ENCODE results near the gene RNF208.
"Not testable (repeated sequence)": the region's sequence is repeated elsewhere in the genome, so short reads cannot be mapped to it uniquely, and the experiment has no call there.

RNF208 gene

DNA sequence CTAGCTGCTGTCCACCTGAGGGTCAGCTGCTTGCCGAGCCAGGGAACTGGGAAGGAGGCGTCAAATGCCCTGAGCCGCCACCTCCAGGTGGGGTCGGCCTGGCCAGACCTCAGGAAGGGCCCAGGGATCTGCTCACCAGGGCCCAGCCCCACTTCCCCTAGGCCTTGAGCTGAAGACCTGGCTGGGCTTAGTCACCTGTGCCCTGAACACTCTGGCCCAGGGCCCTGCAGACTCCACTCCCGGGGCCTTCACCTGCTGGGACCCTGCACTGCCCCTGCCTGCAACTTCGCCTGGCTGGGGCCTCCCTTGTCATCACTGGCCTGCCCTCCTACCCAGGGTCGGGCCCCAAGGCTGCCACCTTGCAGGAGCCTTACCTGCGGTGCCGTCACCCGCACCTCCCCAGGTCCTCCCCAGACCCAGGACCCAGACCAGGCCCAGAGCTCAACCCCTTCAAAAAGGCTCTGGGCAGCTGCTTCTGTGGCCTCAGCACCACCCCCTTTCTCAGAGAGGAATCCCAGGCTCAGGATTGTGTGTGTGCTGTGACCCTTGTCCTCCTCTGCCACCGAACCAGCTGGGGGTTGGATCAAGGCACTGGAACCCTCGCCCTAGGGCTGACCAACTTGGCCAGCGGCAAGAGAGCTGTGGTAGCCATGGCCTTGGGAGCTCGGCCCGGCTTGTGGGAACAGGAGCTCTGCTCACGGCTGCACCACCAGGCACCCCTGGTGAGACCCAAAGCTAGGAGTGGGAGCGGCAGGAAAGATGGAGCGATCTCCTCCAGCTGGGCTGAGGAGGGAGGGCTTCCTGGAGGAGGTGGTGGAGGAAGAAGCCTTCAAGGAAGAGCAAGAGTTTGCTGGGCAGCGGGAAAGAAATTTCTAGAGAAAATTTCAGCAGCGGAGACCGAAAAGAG is 31.9 kb upstream of the RNF208 start:
- DNase-seq (ENCODE audit: low spot score): no peak

DNA sequence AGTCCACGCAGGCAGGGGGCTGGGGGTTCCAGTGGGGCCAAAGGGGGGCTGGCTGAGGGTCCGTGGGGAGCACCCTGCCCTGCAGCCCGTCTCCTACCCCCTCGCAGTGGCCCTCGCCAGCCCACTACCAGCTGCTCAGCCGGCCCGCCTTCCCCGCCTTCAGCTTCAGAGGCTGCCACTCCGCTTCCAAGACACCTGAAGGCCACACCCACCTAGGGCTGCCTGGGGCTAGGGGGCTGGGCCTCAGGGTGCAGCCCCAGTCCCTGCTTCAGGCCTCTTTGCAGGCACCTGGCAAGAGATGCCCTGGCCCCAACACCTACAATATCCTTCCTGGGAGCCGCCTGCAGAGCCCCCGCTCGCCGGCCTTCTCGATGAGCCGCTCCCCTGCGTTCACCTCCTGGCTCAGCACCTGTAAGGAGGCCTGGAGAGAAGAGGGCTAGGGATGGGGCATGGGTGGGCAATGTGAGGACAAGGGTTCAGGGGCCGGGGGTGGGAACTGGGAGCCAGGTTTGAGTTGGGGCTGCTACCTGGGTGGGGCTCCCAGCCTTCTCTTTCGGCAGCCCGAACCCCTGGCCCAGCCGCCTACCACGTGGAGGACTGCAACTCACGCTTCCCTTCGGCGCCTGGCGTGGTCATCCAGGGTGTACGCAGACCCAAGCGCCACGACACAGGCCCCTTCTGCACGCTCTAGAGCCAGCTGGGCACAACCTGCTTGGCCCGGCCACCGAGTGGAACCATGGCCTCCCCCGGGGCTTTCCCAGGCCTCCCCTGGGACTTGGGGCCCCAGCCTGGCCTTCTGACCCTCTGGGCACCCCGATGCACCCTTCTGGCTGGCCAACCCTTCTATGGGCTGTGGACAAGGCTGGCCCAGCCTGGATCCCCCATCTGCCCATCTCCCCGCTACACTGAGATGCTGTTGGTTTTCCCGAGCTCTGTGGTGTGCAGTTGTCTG is 30.8 kb upstream of the RNF208 start:
- no peak for DNase-seq (ENCODE audit: low spot score)

DNA sequence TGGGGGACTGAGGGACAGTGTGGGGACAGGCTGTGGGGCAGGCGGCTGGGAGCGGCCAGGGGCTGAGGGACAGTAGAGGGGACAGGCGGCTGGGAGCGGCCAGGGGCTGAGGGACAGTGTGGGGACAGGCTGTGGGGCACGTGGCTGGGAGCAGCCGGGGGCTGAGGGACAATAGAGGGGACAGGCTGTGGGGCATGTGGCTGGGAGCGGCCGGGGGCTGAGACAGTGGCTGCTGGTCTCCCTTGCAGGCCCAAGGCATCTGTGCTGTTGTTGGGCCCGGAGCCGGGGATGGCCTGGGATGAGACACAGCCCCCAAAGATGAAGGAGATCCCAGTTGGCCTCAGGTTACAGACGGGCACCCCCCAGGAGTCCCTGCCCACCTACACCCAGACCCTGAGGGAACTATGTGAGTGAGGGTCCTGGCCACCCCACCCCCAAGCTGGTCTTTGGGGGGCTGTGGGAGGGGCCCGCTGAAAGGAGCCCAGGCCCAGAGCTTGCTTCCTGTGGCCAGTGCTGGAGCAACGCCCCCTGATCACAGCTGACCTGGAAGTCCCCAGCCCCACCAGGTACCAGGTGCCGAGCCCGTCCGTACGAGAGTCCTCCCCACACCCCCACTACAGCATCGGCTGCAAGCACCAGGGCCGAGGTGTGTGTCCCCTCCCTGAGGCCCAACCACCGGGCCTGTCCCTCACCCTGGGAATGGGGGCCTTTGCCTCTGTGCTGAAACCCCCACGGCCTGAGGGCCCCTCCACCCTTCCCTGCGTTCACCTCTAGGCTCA is 29.6 kb upstream of the RNF208 start:
- no peak for DNase-seq (ENCODE audit: low spot score)

DNA sequence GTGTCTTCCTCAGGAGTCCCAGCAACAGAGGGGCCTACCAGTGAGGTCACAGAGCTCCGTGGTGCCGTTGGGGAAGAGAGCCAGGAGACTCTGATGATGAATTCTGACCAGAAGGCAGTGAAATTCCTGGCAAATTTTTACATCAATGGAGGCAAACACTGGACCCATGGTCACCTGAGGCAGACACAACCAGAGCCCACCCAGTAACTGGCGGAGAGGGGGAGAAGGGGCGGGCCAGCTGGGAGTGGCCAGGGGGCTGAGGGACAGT is 29.1 kb upstream of the RNF208 start, which contains the start of gene STPG3:
Gene STPG3 (plus strand): TSS at position 93 of the 268 bp plus-strand sequence. CDS start 1 bp downstream, at position 94.
- DNase-seq (ENCODE audit: low spot score): no peak

DNA sequence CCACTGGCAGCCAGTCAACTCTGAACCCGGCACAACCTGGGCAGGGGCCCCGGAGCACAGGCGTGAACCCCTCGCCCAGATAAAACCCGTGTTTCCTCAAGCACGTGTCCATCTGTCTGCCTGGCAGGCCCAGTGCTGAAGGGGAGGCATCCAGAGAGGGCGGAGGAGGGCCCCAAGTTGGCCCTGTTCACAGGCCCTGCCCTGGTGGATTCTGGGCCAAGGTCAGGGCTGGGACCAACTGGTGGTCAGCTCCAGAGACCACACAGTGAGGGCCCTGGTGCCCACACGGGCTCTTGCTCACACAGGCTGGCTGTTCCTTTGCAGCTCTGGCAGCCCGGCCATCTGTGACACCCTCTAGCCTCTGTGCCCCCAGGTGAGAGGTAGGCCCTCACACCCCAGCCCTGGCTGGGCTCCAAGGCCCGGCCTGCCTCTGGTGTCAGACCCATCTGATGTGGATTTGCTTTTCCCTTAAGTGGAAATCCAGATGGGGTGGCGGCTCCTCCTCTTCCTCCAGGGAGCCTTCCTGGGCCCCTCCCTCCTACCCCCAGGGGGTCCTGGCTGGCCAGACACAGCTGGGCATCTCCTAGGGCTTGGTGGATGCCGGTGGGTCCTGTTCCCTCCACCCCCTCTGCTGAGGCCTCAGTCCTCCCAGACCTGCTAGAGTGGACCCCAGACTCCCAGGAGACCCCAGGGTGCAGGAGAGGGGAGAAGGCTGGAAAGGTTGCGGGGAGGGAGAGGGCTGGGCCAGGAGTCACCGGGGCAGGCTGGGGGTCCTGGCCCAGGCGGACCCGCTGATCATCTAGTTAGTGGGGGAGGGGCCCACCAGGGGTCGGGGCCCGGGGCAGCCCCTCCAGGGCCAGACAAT is 28.5 kb upstream of the RNF208 start:
- no peak for DNase-seq (ENCODE audit: low spot score)

DNA sequence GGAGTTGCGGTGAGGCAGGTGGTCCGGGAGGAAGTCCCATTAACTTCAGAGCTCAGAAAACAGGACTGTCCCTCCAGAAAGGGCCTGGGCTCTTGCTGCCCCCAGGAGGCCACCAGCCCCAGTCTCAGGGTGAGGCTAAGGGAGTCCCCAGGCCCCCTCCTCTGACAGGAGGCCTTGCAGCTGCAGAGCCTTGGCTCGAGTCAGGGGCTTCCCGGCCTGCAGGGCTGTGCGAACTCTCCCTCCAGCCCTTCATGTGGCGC is 25.8 kb upstream of the RNF208 start:
- DNase-seq (ENCODE audit: low spot score): no peak

DNA sequence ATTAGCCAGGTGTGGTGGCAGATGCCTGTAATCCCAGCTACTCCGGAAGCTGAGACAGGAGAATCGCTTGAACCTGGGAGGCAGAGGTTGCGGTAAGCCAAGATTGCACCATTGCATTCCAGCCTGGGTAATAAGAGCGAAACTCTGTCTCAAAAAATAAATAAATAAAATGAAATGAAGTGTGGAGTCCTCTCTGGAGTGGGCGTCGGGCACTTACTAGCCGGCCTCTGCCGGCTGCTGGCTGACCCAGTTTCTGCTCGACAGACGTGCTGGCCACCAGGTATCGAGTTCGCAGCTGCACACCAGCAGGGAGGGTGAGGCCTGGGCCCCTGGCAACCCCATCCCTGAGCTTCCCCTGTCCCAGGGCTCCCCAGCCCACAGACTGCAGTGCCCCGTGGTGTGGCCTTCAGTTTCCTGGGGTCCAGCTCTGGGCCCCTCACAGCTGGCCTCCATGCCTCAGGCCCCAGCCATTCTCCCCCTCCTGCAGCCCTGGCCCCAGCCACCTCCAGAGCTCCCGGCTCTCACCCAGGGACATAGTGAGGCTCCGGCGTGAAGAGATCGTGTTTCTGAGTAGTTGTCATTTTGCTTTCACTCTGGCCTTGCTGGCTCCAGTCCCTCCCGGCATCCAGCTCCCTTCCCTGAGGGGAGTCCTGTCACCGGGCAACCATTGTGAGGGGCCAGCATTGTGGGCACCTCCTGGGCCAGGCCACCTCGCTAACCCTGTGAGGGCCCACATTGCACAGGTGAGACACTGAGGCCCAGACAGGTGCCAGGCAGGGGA is 25.3 kb upstream of the RNF208 start:
- no peak for DNase-seq (ENCODE audit: low spot score)

DNA sequence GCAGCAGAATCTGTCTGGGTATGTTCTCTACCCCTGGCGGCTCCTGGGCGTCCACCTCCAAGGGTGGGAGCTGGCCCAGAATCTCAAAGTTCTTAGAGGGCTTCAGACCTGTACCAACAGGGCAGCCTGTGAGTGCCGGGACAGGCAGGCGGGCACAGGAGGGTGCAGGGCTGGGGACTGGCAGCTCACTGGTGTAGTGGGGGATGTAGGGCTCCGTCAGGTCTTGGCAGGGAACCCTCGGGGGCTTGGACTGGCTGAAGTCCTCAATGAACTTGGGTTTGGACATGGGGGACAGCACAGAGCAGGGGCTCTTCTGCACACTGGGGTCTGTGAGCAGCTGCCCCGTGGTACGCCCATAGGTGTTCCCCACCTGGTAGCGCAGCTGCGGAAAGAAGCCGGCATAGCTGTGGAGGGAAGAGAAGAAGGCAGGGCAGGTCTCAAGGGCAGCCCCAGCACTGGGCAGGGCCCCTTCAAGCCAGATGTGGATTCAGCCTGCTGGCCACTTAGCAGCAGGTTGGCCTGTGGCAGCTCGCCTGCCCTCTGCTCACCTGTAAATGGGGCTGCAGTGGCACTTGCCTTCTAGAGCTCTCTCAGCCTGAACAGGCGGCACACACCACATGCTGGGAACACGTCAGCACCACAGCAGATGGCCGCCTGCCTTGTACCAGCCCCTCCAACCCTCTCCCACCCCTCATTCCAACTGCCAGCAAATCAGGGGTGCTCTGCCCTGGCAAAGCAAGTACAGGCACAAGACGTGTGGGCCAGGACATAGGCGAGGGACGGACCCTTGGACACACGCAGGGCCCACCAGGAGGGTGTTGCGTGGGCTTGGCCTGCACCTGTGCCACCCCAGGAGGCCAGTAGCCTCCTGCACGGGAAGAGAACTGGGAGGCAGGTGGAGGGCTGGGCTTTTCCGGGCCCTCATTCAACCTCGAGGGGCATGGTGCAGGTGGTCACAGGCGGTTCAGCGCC is 23.7 kb upstream of the RNF208 start:
- no peak for DNase-seq (ENCODE audit: low spot score)

DNA sequence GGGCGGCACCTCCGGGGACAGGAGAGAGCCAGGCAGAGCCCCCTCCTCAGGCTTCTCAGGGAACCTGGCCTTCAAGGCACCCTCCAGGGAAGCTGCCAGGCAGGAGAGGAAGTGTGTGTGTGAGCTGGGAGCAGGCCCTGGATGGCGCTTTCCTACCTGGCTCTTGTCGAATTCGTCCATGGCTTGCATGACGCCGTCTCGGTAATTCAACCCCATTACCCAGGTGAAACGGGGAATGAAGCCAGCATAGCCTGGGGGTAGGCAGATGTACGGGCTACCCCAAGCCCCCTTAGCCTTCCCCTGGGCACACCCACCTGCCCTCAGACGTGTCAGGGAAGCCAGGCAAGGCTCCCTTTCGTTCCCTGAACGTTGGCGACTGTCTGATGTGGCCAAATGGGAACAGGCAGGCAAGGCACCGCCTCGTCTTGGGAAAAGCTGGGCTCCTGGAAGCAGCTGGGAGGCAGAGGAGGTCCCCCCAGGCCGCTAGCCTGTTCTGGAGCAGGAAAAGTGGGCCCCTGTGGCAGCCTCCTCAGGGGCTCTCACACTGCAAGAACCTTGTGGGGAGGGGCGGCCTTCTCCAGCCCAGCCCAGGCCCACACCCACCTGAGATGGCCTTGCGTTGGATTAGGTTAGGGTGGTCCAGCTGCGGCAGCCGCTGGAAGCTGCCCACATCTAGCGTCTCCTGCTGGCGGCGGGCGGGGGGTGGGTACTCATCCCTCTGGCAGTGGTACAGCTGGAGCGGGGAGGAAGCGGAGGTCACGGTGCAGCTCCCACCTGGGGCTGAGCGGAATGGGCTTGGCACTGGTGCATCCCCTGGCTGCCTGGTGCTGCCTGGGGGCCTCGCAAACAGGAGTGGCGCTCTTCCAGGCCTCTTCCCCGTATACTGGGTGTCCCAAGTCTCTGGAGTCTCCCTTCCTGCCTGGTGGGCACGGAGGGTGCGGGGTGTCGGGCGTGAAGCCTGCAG is 22.7 kb upstream of the RNF208 start:
- no peak for DNase-seq (ENCODE audit: low spot score)

DNA sequence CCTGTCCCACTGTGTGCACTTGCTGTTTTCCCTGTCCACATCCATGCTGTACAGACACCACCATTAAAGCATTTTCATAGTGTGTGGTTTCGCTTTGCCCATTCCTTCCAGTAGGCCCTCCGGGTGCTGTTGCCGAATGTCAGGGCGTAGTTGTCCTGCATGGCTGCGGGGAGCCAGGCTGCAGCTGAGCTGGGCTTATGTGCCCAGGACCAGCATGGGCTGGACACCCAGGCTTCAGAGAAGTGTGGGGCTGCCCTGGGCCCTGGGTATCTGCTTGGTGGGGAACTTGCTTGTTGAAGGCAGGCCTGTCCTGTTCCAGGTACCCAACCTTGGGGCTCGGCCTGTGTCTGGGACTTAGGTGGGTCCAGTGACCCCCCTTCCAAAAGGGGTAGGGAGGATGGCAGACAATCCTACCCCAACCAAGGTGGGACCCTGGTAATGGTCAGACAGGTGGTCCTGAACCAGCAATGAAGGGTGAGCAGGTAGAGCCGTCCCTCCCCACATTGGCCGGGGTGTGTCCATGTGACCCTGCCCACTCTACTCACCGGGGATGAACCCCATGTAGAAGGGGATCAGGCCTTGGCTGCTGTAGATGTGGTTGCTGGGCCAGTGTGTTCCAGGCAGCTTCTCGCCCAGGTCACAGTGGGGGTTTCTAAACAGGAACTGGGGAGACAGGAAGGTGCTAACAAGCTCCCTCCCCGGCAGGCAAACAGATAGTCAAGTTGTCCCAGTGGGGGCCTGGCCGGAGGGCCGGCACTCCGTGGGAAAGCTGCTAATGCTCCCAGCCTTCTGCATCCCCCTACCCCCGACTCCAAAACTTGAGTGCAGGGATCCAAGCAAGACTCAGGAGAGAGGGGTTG is 21.8 kb upstream of the RNF208 start:
- peak; percentile 54 for DNase-seq (ENCODE audit: low spot score)

DNA sequence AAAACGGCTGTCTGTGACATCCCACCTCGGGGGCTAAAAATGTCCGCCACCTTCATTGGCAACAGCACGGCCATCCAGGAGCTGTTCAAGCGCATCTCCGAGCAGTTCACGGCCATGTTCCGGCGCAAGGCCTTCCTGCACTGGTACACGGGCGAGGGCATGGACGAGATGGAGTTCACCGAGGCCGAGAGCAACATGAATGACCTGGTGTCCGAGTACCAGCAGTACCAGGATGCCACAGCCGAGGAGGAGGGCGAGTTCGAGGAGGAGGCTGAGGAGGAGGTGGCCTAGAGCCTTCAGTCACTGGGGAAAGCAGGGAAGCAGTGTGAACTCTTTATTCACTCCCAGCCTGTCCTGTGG is 21.2 kb upstream of the RNF208 start:
- not testable (repeated sequence) for DNase-seq (ENCODE audit: low spot score)

DNA sequence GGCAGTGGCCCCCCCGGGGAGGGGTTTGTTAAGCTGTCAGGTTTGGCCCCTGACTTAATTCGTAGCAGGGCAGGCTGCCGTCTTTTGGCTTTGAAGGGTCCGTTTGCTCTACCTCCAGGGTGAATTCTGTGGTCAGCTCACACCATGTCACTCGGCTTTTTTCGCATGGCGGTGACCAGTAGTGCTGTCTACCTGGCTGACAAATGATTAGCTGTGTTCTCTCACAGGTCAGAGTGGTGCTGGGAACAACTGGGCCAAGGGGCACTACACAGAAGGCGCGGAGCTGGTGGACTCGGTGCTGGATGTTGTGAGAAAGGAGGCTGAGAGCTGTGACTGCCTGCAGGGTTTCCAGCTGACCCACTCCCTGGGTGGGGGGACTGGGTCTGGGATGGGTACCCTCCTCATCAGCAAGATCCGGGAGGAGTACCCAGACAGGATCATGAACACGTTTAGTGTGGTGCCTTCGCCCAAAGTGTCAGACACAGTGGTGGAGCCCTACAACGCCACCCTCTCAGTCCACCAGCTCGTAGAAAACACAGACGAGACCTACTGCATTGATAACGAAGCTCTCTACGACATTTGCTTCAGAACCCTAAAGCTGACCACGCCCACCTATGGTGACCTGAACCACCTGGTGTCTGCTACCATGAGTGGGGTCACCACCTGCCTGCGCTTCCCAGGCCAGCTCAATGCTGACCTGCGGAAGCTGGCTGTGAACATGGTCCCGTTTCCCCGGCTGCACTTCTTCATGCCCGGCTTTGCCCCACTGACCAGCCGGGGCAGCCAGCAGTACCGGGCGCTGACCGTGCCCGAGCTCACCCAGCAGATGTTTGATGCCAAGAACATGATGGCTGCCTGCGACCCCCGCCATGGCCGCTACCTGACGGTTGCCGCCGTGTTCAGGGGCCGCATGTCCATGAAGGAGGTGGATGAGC is 20.5 kb upstream of the RNF208 start:
- DNase-seq (ENCODE audit: low spot score): no peak

DNA sequence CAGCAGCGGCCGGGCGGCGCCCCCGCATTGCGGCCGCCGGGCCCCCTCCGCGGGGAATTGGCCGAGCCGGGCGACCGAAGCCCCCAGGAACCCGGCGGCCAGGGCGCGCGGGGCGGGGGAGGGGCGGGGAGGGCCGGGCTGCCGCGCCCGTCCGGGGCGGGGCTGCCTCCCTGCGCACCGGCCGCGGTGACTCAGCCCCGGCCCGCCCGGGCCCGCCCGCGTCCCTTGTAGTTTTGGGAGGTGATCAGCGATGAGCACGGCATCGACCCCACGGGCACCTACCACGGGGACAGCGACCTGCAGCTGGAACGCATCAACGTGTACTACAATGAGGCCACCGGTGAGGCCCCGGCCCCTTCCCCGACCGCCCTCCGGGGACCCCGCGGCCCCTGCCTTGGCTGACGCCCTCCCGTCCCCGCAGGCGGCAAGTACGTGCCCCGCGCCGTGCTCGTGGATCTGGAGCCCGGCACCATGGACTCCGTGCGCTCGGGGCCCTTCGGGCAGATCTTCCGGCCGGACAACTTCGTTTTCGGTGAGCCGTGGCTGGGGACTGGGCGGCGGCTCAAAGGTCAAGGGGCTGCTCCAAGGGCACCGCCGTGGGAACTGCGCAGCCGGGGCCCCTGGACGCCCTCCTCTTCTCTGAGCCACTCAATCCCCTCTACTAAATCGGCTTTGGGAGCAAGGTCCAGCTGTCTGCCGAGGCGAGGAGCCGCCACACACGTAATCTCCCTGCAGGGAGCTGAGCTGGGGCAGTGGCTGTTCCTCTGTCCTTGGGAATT is 19.6 kb upstream of the RNF208 start:
- no peak for DNase-seq (ENCODE audit: low spot score)

DNA sequence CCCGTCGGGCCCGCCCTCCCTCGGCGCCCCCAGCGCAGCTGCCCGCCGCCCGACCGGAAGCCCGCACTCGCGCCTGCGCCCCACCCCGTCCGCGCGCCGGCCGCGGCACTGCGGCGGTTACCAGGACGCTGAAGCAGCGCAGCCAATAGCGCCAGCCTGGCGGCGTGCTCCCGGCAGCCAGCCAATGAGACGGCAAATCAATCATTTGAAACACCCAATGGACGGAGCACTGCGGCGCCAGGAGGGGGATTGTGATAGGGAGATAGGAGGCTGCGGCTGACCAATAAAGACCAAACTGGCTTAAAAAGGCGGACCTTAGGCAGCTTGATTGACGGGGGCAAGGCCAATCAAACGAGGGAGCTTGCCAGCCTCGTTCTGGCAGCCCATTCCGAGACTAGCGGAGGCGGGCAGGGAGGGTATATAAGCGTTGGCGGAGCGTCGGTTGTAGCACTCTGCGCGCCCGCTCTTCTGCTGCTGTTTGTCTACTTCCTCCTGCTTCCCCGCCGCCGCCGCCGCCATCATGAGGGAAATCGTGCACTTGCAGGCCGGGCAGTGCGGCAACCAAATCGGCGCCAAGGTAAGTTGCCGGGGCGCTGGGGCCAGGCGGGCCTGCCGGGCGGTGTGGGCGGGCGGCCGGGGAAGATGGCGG is 18.9 kb upstream of the RNF208 start, which contains the start of gene TUBB4B:
Gene TUBB4B (plus strand): TSS at position 447 of the 649 bp plus-strand sequence. CDS start 74 bp downstream, at position 521.
- DNase-seq (ENCODE audit: low spot score): peak; percentile 100

DNA sequence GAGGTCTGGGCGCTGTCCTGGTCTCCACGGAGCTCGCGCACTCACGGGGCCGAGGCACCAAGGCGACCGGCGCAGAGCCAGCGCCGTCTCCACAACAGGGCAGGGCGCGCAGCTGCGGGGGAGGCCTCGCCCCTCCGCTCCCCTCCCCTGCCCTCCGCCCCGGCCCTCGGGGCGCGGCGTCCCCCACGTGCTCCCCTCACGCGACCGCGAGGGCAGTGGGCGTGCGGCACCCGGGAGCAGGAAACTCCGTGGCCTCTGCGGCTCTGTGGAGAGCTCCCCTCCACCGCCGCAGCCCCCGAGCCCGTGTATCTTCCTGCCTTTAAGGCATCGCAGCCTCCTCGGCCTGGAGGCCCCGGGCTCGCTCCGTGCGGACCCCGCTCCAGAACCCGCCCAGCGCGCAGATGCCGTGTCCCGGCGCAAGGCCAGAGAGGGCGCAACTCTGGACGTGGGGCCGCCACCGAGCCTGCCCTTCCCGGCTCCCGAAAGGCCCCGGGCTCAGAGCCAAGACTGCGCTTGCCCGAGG is 18.3 kb upstream of the RNF208 start:
- DNase-seq (ENCODE audit: low spot score): peak; percentile 81

Data from NAMALWA (cell line).